Epithelial cell of esophagus (primary cell): ENCODE measurements around the gene PRKCI.
"Not testable (repeated sequence)": the region's sequence is repeated elsewhere in the genome, so short reads cannot be mapped to it uniquely, and the experiment has no call there.

Experiments
- DNase-seq: peaks from one replicate; pipeline ENCODE4 v3.0.0; 2010; ENCODE audit warnings: low read depth
- H3K4me3 ChIP-seq: 2 replicates; pipeline ENCODE4 v1.5.1; 2011; ENCODE audit warnings: mild to moderate bottlenecking, low read length, control low read depth
- TF ChIP-seq, protein P1 (sequence below): IDR thresholded peaks from 2 replicates; pipeline ENCODE4 v1.5.1; 2011; ENCODE audit warnings: low read depth, mild to moderate bottlenecking, low read length, control low read depth, inconsistent platforms; ENCODE audit not compliant: insufficient read depth; ENCODE audit errors: missing control alignments

The PRKCI gene

DNA sequence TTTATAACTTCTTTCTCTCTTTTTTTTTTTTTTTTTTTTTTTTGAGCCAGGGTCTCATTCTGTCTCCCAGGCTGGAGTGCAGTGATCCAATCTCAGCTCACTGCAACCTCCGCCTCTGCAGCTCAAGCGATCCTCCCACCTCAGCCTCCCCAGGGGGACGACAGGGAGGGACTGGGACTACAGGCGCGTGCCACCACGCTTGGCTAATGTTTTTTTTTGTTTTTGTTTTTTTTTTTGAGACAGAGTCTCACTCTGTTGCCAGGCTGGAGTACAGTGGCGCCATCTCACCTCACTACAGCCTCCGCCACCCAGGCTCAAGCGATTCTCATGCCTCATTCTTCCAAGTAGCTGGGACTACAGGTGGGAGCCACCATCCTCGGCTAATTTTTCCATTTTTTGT, 17.7 kb upstream of the PRKCI start:
- H3K4me3 ChIP-seq: no peak overlapping the region
- TF ChIP-seq, protein P1, sequence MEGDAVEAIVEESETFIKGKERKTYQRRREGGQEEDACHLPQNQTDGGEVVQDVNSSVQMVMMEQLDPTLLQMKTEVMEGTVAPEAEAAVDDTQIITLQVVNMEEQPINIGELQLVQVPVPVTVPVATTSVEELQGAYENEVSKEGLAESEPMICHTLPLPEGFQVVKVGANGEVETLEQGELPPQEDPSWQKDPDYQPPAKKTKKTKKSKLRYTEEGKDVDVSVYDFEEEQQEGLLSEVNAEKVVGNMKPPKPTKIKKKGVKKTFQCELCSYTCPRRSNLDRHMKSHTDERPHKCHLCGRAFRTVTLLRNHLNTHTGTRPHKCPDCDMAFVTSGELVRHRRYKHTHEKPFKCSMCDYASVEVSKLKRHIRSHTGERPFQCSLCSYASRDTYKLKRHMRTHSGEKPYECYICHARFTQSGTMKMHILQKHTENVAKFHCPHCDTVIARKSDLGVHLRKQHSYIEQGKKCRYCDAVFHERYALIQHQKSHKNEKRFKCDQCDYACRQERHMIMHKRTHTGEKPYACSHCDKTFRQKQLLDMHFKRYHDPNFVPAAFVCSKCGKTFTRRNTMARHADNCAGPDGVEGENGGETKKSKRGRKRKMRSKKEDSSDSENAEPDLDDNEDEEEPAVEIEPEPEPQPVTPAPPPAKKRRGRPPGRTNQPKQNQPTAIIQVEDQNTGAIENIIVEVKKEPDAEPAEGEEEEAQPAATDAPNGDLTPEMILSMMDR: no peak
- DNase-seq: no peak

DNA sequence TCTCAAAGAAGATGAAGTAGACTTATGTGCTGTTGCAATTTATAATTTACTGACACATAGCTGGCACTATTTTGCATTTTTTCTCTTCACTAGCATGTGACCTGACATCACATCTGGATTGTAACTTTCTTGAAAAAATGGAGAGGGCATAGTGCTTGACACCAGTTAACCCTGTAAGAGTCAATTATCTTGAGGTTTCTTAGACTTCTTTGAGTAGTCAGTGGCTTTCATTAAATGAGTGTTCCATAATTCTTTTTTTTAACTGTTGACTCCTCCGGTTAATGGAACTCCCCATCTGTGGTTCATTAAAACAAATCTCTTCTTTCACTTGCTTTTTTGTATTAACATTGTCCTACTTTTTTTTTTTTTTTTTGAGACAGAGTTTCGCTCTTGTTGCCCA, 16.9 kb upstream of the PRKCI start:
- no peak overlapping the region for H3K4me3 ChIP-seq
- TF ChIP-seq, protein P1: no peak
- no peak for DNase-seq

DNA sequence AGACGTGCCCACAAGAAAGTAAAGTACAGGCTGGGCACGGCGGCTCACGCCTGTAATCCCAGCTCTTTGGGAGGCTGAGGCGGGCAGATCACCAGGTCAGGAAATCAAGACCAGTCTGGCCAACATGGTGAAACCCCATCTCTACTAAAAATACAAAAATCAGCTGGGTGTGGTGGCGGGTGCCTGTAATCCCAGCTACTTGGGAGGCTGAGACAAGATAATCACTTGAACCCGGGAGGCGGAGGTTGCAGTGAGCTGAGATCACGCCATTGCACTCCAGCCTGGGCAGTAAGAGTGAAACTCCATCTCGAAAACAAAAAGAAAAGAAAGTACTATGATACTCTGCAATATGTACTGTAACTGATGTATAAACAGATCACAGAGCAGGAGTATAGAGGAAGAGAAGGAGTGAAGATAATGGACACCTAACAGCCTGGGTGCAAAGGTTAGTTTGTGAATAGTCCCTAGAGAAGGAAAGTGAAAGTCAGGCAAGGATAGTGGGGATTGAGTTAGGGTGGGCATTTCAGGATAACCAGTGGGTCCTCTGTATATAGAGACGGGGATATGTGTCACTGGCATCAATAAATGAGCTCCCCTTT, 16.0 kb upstream of the PRKCI start:
- DNase-seq, H3K4me3 ChIP-seq: not testable (repeated sequence)

DNA sequence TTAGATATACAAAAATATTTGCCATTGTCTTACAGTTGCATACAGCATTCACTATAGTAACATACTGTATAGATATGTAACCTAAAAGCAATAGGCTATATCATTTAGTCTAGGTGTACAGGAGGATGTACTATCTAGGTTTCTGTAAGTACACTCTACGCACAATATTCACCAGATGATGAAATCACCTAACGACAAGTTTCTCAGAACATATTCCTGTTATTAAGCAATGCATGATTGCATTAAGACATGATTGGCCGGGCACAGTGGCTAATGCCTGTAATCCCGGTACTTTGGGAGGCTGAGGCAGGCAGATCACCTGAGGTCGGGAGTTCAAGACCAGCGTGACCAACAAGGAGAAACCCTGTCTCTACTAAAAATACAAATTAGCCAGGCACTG, 14.5 kb upstream of the PRKCI start:
- peak; percentile 49 for DNase-seq
- TF ChIP-seq, protein P1: no peak
- no peak overlapping the region for H3K4me3 ChIP-seq

DNA sequence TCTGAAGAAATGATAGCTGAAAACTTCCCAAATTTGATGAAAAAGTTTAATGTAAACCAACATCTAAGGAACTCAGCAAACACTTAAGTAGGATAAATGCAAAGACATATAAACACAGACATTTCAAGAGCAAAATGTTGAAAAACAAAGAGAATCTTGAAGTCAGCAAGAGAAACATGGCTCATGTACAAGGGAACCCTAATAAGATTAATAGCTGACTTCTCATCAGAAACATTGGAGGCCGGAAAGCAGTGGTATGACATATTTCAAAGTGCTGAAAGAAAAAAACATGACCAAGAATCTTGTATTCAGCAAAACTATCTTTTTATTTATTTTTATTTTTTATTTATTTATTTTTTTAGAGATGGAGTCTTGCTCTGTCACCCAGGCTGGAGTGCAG, 10.6 kb upstream of the PRKCI start:
- TF ChIP-seq, protein P1: no peak
- no peak for DNase-seq
- H3K4me3 ChIP-seq: no peak overlapping the region

DNA sequence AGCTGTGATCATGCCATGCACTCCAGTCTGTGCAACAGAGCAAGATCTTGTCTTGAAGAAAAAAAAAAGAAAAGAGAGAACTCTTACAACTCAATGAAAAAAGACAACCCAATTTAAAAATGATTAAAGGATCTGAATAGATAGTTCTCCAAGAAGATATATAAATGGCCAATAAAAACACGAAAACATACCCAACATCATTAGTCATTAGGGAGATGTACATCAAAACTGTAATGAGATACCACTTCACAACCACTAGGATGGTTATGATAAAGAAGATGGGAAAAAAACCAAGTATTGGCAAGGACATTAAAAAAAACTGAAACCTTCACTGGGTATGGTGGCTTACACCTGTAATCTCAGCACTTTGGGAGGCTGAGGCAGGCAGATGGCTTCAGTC, 2.4 kb upstream of the PRKCI start:
- no peak for DNase-seq
- no peak overlapping the region for H3K4me3 ChIP-seq
- TF ChIP-seq, protein P1: no peak

DNA sequence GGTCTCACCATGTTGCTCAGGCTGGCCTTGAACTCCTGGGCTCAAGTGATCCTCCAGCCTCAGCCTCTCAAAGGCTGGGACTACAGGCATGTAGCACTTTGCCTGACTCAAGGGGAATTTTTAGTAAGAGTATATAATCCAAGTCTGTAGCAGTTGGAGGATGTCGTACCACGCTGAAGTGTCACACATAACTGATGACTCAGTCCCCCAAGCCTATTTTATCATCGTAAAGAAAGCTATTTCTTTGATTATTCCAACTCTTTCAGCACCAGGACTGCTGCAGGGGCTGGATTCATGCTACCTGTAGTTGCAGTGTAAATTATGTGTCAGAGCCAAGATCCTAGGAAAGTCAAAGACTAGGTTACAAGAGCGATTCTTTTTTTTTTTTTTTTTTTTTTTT, 1.4 kb upstream of the PRKCI start:
- peak; percentile 43 for DNase-seq
- H3K4me3 ChIP-seq: no peak overlapping the region
- TF ChIP-seq, protein P1: no peak
